ENCODE results near the gene CYRIA. TPM values are rescaled to one million over a fixed set of nuclear protein-coding genes. Genes with fewer than 3 reads are reported as not detected.

The CYRIA gene
- total RNA-seq, 1 experiment from 2014 or later = 4.0 TPM

DNA sequence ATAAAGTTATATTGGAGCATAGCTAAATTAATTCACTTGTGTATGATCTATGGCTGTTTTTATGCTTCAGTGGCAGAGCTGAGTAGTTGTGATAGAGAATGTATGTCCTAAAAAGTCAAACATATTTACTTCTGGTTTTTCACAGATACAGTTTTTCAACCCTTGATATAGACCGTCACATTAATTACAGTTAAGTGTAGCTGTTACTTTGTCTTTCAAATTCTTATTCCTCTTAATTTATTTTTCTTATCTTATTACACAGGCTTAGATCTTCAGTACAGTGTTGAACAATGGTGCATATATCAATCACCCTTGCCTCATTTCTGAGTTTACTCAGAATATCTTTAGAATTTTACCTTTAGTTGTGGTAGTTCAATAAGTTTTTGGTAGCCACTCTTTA lies 12.2 kb upstream of the CYRIA start:
- Histone ChIP-seq H3K4me1 (replicated peaks; ENCODE audit: insufficient read depth) (no peaks in the 10 kb centered on the region), H3K79me2 (ENCODE audit: low read depth) (no peaks in the 10 kb centered on the region), H3K4me3 (no peak overlapping the region), H3K36me3 (ENCODE audit: low read depth) (no peaks in the 10 kb centered on the region; the same call in 1 of the 2 replicates), H3K9me2 (ENCODE audit: insufficient read depth) (no peaks in the 10 kb centered on the region; the same call in 1 of the 2 replicates), H3K4me2 (no peak overlapping the region), H2AFZ (no peak overlapping the region), H4K20me1 (ENCODE audit: insufficient read depth) (no peaks in the 10 kb centered on the region), H3K27ac (no peak overlapping the region), H3K9me3 (ENCODE audit: insufficient read depth, low read depth) (peaks cover 10% of the 10 kb centered on the region), H3K27me3 (ENCODE audit: insufficient read depth, low read depth) (no peaks in the 10 kb centered on the region), H3F3A (ENCODE audit: insufficient read depth, low read depth) (no peaks in the 10 kb centered on the region)
- no peak for TF ChIP-seq EZH2 (IDR thresholded peaks at IDR 0.05; ENCODE audit: low read depth)
- TF ChIP-seq, protein P1, sequence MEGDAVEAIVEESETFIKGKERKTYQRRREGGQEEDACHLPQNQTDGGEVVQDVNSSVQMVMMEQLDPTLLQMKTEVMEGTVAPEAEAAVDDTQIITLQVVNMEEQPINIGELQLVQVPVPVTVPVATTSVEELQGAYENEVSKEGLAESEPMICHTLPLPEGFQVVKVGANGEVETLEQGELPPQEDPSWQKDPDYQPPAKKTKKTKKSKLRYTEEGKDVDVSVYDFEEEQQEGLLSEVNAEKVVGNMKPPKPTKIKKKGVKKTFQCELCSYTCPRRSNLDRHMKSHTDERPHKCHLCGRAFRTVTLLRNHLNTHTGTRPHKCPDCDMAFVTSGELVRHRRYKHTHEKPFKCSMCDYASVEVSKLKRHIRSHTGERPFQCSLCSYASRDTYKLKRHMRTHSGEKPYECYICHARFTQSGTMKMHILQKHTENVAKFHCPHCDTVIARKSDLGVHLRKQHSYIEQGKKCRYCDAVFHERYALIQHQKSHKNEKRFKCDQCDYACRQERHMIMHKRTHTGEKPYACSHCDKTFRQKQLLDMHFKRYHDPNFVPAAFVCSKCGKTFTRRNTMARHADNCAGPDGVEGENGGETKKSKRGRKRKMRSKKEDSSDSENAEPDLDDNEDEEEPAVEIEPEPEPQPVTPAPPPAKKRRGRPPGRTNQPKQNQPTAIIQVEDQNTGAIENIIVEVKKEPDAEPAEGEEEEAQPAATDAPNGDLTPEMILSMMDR (conservative IDR thresholded peaks at IDR 0.05) = no peak
- POLR2A ChIA-PET (ENCODE audit: unreplicated experiment) = no interaction called here
- CTCF ChIA-PET = no interaction called here
- BruUV-seq (replicated peaks) = no TSS peak
- intact Hi-C loops (cut with micrococcal nuclease; ENCODE audit: unreplicated experiment) = no loop called here
- no peak for DNase-seq

GRCh38 chr2:16675781-16676180 lies 10.1 kb upstream of the CYRIA start:
- Histone ChIP-seq H3K4me2 (no peak overlapping the region), H4K20me1 (ENCODE audit: insufficient read depth) (no peaks in the 10 kb centered on the region), H3K36me3 (ENCODE audit: low read depth) (no peaks in the 10 kb centered on the region; the same call in 1 of the 2 replicates), H2AFZ (no peak overlapping the region), H3K4me3 (no peak overlapping the region), H3K27me3 (ENCODE audit: insufficient read depth, low read depth) (no peaks in the 10 kb centered on the region), H3K9me2 (ENCODE audit: insufficient read depth) (no peaks in the 10 kb centered on the region), H3K79me2 (ENCODE audit: low read depth) (no peaks in the 10 kb centered on the region), H3K4me1 (replicated peaks; ENCODE audit: insufficient read depth) (no peaks in the 10 kb centered on the region; the same call in 1 of the 2 replicates), H3F3A (ENCODE audit: insufficient read depth, low read depth) (peaks cover 8% of the 10 kb centered on the region; the same call in 1 of the 2 replicates), H3K27ac (no peak overlapping the region), H3K9me3 (ENCODE audit: insufficient read depth, low read depth) (peaks cover 10% of the 10 kb centered on the region)
- TF ChIP-seq, protein P1 (conservative IDR thresholded peaks at IDR 0.05) = no peak
- no peak for TF ChIP-seq EZH2 (IDR thresholded peaks at IDR 0.05; ENCODE audit: low read depth)
- DNase-seq = no peak
- ChIA-PET POLR2A (ENCODE audit: unreplicated experiment) (no interaction called here), CTCF (no interaction called here)
- no TSS peak for BruUV-seq (replicated peaks)
- intact Hi-C loops (cut with micrococcal nuclease; ENCODE audit: unreplicated experiment) = no loop called here

- ChIA-PET CTCF (no interaction called here), POLR2A (ENCODE audit: unreplicated experiment) (no interaction called here)
- BruUV-seq (replicated peaks) = no TSS peak
- Histone ChIP-seq H3F3A (ENCODE audit: insufficient read depth, low read depth) (peaks cover 8% of the 10 kb centered on the region; the same call in 1 of the 2 replicates), H4K20me1 (ENCODE audit: insufficient read depth) (no peaks in the 10 kb centered on the region), H3K27me3 (ENCODE audit: insufficient read depth, low read depth) (no peaks in the 10 kb centered on the region), H3K9me2 (ENCODE audit: insufficient read depth) (no peaks in the 10 kb centered on the region), H3K4me1 (replicated peaks; ENCODE audit: insufficient read depth) (no peaks in the 10 kb centered on the region; the same call in 1 of the 2 replicates), H2AFZ (no peak overlapping the region), H3K27ac (no peak overlapping the region), H3K9me3 (ENCODE audit: insufficient read depth, low read depth) (peaks cover 10% of the 10 kb centered on the region), H3K4me3 (no peak overlapping the region), H3K79me2 (ENCODE audit: low read depth) (no peaks in the 10 kb centered on the region), H3K4me2 (no peak overlapping the region), H3K36me3 (ENCODE audit: low read depth) (no peaks in the 10 kb centered on the region; the same call in 1 of the 2 replicates)
- TF ChIP-seq, protein P1 (conservative IDR thresholded peaks at IDR 0.05) = no peak
- TF ChIP-seq EZH2 (IDR thresholded peaks at IDR 0.05; ENCODE audit: low read depth) = no peak
- DNase-seq = no peak
- intact Hi-C loops (cut with micrococcal nuclease; ENCODE audit: unreplicated experiment) = no loop called here
Measured at GRCh38 chr2:16674154-16674553, 8.5 kb upstream of the CYRIA start.
